RWPE2 (cell line): ENCODE measurements around the gene NBPF1.
A peak's percentile ranks its signal among the peaks of the same experiment; 100 is the strongest.
"Not testable (repeated sequence)": the region's sequence is repeated elsewhere in the genome, so short reads cannot be mapped to it uniquely, and the experiment has no call there.

Experiments used
- ATAC-seq: fragments of 200-7000 bp; cut with Tn5 transposase; 3 replicates; pipeline ENCODE4 v1.9.1; 2021; ENCODE audit warnings: low read depth
- DNase-seq: peaks from one replicate; pipeline ENCODE4 v3.0.0-alpha.2; 2020; ENCODE audit warnings: low spot score
- H3K27ac ChIP-seq: fragments of 450-650 bp; 2 replicates; pipeline ENCODE4 v1.5.1; 2017; ENCODE audit warnings: mild to moderate bottlenecking; ENCODE audit not compliant: poor library complexity, severe bottlenecking
- H3K27me3 ChIP-seq: fragments of 250-450 bp; sonication (Bioruptor Pico); 2 replicates; pipeline ENCODE4 v1.5.1; 2021; ENCODE audit warnings: mild to moderate bottlenecking, moderate library complexity; ENCODE audit not compliant: insufficient read depth, poor library complexity, severe bottlenecking
- H3K36me3 ChIP-seq: fragments of 250-450 bp; sonication (Bioruptor Pico); 2 replicates; pipeline ENCODE4 v1.5.1; 2020; ENCODE audit warnings: low read depth, mild to moderate bottlenecking, moderate library complexity
- H3K4me1 ChIP-seq: fragments of 250-450 bp; sonication (Bioruptor Pico); 2 replicates; pipeline ENCODE4 v1.5.1; 2021; ENCODE audit warnings: mild to moderate bottlenecking, moderate library complexity; ENCODE audit not compliant: insufficient read depth, poor library complexity, severe bottlenecking
- H3K4me3 ChIP-seq: fragments of 250-450 bp; sonication (Bioruptor Pico); 2 replicates; pipeline ENCODE4 v1.5.1; 2021; ENCODE audit warnings: mild to moderate bottlenecking, moderate library complexity; ENCODE audit not compliant: severe bottlenecking
- H3K9me3 ChIP-seq: fragments of 250-450 bp; sonication (Bioruptor Pico); 2 replicates; pipeline ENCODE4 v1.5.1; 2021; ENCODE audit warnings: mild to moderate bottlenecking, moderate library complexity; ENCODE audit not compliant: severe bottlenecking
- CTCF ChIP-seq: fragments of 450-650 bp; IDR thresholded peaks from one replicate; pipeline ENCODE4 v1.5.1; 2017; ENCODE audit warnings: mild to moderate bottlenecking, moderate library complexity; ENCODE audit not compliant: poor library complexity, severe bottlenecking

The NBPF1 gene

GRCh38 chr1:16613185-16614147 is at the start of gene NBPF1:
Gene NBPF1, minus strand, starts transcription at chr1:16613564.
- Histone ChIP-seq H3K27me3 (no peaks in the 10 kb centered on the region), H3K4me1 (no peaks in the 10 kb centered on the region), H3K9me3 (no peaks in the 10 kb centered on the region), H3K27ac (peak within 1 kb of the TSS; percentile 11), H3K4me3 (peak within 1 kb of the TSS; percentile 80), H3K36me3 (peaks cover 2% of the 10 kb centered on the region; the same call in 1 of the 2 replicates)
- ATAC-seq (peak; percentile 95), DNase-seq (peak; percentile 100)
- TF ChIP-seq CTCF: peak; percentile 22

- H3K27ac ChIP-seq, ATAC-seq, H3K4me3 ChIP-seq, H3K36me3 ChIP-seq, H3K27me3 ChIP-seq, DNase-seq, H3K4me1 ChIP-seq, H3K9me3 ChIP-seq: not testable (repeated sequence)
Measured at GRCh38 chr1:16658234-16658633, 44.9 kb upstream of the NBPF1 start.

- ATAC-seq: peak; percentile 45
- H3K27me3 ChIP-seq, H3K4me1 ChIP-seq, H3K4me3 ChIP-seq, DNase-seq, H3K27ac ChIP-seq, H3K36me3 ChIP-seq, H3K9me3 ChIP-seq: not testable (repeated sequence)
Measured at GRCh38 chr1:16656981-16657683, 43.8 kb upstream of the NBPF1 start.

GRCh38 chr1:16656574-16656973 is 43.2 kb upstream of the NBPF1 start:
- not testable (repeated sequence) for H3K27me3 ChIP-seq, H3K4me3 ChIP-seq, H3K9me3 ChIP-seq, DNase-seq, H3K4me1 ChIP-seq, H3K27ac ChIP-seq, H3K36me3 ChIP-seq
- peak; percentile 17; the same call in 1 of the 3 replicates for ATAC-seq

- not testable (repeated sequence) for H3K27me3 ChIP-seq, DNase-seq, H3K9me3 ChIP-seq, H3K4me1 ChIP-seq, H3K27ac ChIP-seq, H3K36me3 ChIP-seq, H3K4me3 ChIP-seq, ATAC-seq
Measured at GRCh38 chr1:16651560-16651959, 38.2 kb upstream of the NBPF1 start.

GRCh38 chr1:16649960-16650359 is 36.6 kb upstream of the NBPF1 start:
- not testable (repeated sequence) for H3K4me3 ChIP-seq, ATAC-seq, H3K4me1 ChIP-seq, H3K27me3 ChIP-seq, H3K9me3 ChIP-seq, H3K36me3 ChIP-seq, H3K27ac ChIP-seq
- peak; percentile 62 for DNase-seq

- not testable (repeated sequence) for H3K4me3 ChIP-seq, DNase-seq, H3K36me3 ChIP-seq, H3K27me3 ChIP-seq, H3K4me1 ChIP-seq, ATAC-seq, H3K9me3 ChIP-seq, H3K27ac ChIP-seq
Measured at GRCh38 chr1:16649390-16649789, 36.0 kb upstream of the NBPF1 start.

GRCh38 chr1:16648756-16649155 is 35.4 kb upstream of the NBPF1 start:
- H3K27ac ChIP-seq, DNase-seq, H3K4me1 ChIP-seq, ATAC-seq, H3K4me3 ChIP-seq, H3K9me3 ChIP-seq, H3K36me3 ChIP-seq, H3K27me3 ChIP-seq: not testable (repeated sequence)

GRCh38 chr1:16648250-16648649 is 34.9 kb upstream of the NBPF1 start:
- H3K27me3 ChIP-seq, H3K36me3 ChIP-seq, ATAC-seq, DNase-seq, H3K4me1 ChIP-seq, H3K9me3 ChIP-seq, H3K27ac ChIP-seq, H3K4me3 ChIP-seq: not testable (repeated sequence)
